Keratinocyte (primary cell): ENCODE results near the gene NTSR1.

Experiments
- EZH2 ChIP-seq: IDR thresholded peaks from one replicate; pipeline ENCODE4 v1.6.1; 2012; ENCODE audit warnings: inconsistent platforms, mild to moderate bottlenecking, low read length, moderate library complexity
- TF ChIP-seq, protein P1 (sequence below), 3 experiments: IDR thresholded peaks in 1 of 3; conservative IDR thresholded peaks in 1 of 3; optimal IDR thresholded peaks in 1 of 3; 2 replicates in 2 of 3; 3 replicates in 1 of 3; pipeline versions ENCODE3 to v1.5.1; 2011; ENCODE audit warnings: low read length in 3 of 3, mild to moderate bottlenecking in 3 of 3, moderate library complexity in 2 of 3, control low read depth in 1 of 3, inconsistent platforms in 1 of 3; ENCODE audit not compliant: insufficient read depth in 2 of 3; ENCODE audit errors: extremely low read depth in 1 of 3

GRCh38 chr20:62723351-62723750 lies 14.7 kb downstream of the NTSR1 start:
- TF ChIP-seq, protein P1, sequence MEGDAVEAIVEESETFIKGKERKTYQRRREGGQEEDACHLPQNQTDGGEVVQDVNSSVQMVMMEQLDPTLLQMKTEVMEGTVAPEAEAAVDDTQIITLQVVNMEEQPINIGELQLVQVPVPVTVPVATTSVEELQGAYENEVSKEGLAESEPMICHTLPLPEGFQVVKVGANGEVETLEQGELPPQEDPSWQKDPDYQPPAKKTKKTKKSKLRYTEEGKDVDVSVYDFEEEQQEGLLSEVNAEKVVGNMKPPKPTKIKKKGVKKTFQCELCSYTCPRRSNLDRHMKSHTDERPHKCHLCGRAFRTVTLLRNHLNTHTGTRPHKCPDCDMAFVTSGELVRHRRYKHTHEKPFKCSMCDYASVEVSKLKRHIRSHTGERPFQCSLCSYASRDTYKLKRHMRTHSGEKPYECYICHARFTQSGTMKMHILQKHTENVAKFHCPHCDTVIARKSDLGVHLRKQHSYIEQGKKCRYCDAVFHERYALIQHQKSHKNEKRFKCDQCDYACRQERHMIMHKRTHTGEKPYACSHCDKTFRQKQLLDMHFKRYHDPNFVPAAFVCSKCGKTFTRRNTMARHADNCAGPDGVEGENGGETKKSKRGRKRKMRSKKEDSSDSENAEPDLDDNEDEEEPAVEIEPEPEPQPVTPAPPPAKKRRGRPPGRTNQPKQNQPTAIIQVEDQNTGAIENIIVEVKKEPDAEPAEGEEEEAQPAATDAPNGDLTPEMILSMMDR (optimal IDR thresholded peaks at IDR 0.05 in 1 of 3, IDR thresholded peaks at IDR 0.05 in 1 of 3, conservative IDR thresholded peaks at IDR 0.05 in 1 of 3; ENCODE audit: extremely low read depth in 1 of 3, insufficient read depth in 2 of 3, low read length in 3 of 3), result no peak
- no peak for TF ChIP-seq EZH2
